ENCODE measurements around the gene HOXA13. TPM values are rescaled to one million over a fixed set of nuclear protein-coding genes. Genes with fewer than 3 reads are reported as not detected.

Gene HOXA13
- total RNA-seq, 3 donors from 2014 or later (not counting 1 experiment from before 2014, with no cell fraction given) = not detected

- no peak for TF ChIP-seq CTCF (IDR thresholded peaks at IDR 0.05)
- Mint-ChIP-seq H3K4me3 (no peak overlapping the region), H3K27ac (no peak overlapping the region), H3K27me3 (ENCODE audit: low read depth in 2 of 2) (peaks cover 79 to 84% of the 10 kb centered on the region in 2 donors), H3K4me1 (peaks cover 0 to 17% of the 10 kb centered on the region in 2 donors), H3K36me3 (no peaks in the 10 kb centered on the region), H3K9me3 (no peaks in the 10 kb centered on the region)
- H3K4me1 ChIP-seq (ENCODE audit: control insufficient read depth, insufficient read depth, low read length) = peaks cover 11% of the 10 kb centered on the region
- no peak overlapping the region for H3K4me3 ChIP-seq (ENCODE audit: low read length)
- DNase-seq (no peak), ATAC-seq (no peak)
- no peak overlapping the region for H3K27ac ChIP-seq (ENCODE audit: low read length)
- no peaks in the 10 kb centered on the region for H3K36me3 ChIP-seq (ENCODE audit: control insufficient read depth, insufficient read depth, low read length)
- H3K27me3 ChIP-seq (ENCODE audit: control insufficient read depth, insufficient read depth, low read length) = peaks cover 85% of the 10 kb centered on the region
- no peaks in the 10 kb centered on the region for H3K9me3 ChIP-seq (ENCODE audit: control insufficient read depth, insufficient read depth, low read length)
- 7% methylated on average over 32 of the region's 37 CpGs for WGBS (ENCODE audit: insufficient coverage)
- intact Hi-C loops (cut with micrococcal nuclease) = loop anchor here (10.0 kb wide), 1 partner anchor 80 kb away; the partner anchor contains the start of gene HOXA9
These were observed 45.4 kb upstream of the HOXA13 start for GRCh38 chr7:27245124-27245797.

GRCh38 chr7:27244488-27245123 is 44.7 kb upstream of the HOXA13 start:
- 17% methylated on average over 18 of the region's 18 CpGs for WGBS (ENCODE audit: insufficient coverage)
- intact Hi-C loops (cut with micrococcal nuclease) = loop anchor here (5.0 to 10.0 kb wide), 3 partner anchors 42 to 1387 kb away; partner anchors contain the start of genes HOXA13 and HOXA9
- no peaks in the 10 kb centered on the region for H3K9me3 Mint-ChIP-seq
- Histone ChIP-seq H3K4me3 (ENCODE audit: low read length) (no peak overlapping the region), H3K36me3 (ENCODE audit: control insufficient read depth, insufficient read depth, low read length) (no peaks in the 10 kb centered on the region), H3K27ac (ENCODE audit: low read length) (no peak overlapping the region), H3K9me3 (ENCODE audit: control insufficient read depth, insufficient read depth, low read length) (no peaks in the 10 kb centered on the region), H3K27me3 (ENCODE audit: control insufficient read depth, insufficient read depth, low read length) (peaks cover 80% of the 10 kb centered on the region), H3K4me1 (ENCODE audit: control insufficient read depth, insufficient read depth, low read length) (peaks cover 13% of the 10 kb centered on the region)
- DNase-seq = no peak
- peaks cover 0 to 11% of the 10 kb centered on the region in 2 donors for H3K4me1 Mint-ChIP-seq
- no peak overlapping the region for H3K27ac Mint-ChIP-seq
- no peak for TF ChIP-seq CTCF (IDR thresholded peaks at IDR 0.05)
- ATAC-seq = no peak
- no peak overlapping the region for H3K4me3 Mint-ChIP-seq
- H3K36me3 Mint-ChIP-seq = no peaks in the 10 kb centered on the region
- peaks cover 77 to 83% of the 10 kb centered on the region in 2 donors for H3K27me3 Mint-ChIP-seq (ENCODE audit: low read depth in 2 of 2)

DNA sequence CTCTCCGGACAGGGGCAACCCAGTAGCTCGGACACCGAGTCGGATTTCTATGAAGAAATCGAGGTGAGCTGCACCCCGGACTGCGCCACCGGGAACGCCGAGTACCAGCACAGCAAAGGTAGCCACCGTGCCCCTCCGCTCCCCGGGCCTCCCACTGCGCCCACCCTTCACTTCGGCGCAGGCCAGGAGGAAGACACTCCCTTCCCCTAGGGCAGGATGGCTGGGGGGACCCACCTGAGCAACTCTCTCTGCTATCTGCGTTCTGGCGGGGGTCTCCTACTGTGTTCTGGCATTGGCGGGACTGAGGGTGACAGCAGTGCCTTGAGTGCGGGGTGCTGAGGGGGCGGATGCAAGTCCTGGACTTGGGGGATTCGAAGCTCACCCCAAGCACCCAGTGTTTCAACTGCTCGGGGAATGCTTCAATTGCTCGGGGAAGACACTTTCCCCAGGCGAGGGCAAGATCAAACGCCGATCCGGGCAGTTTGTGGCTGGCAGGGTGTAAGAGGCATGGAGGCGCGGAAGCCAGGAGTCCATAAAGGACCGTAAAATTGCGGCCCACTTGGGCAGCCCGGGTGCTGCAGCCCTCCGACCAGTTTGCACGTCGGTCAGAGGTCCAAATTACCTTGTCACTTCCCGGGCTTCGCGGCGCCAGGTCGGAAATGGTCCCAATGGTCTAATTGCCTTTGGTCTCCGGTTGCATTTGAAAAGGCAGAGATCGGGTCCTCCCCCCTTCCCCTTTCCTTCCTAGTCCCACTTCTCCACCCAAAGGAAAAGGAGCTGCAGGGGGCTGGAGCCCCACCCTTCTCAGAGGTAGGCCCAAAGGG is 43.7 kb upstream of the HOXA13 start:
- WGBS (ENCODE audit: insufficient coverage) = 9% methylated on average over 43 of the region's 43 CpGs
- no peak for DNase-seq
- TF ChIP-seq CTCF (IDR thresholded peaks at IDR 0.05) = no peak
- peaks cover 67 to 74% of the 10 kb centered on the region in 2 donors for H3K27me3 Mint-ChIP-seq (ENCODE audit: low read depth in 2 of 2)
- Histone ChIP-seq H3K27ac (ENCODE audit: low read length) (no peak overlapping the region), H3K27me3 (ENCODE audit: control insufficient read depth, insufficient read depth, low read length) (peaks cover 77% of the 10 kb centered on the region), H3K36me3 (ENCODE audit: control insufficient read depth, insufficient read depth, low read length) (no peaks in the 10 kb centered on the region), H3K4me1 (ENCODE audit: control insufficient read depth, insufficient read depth, low read length) (peaks cover 21% of the 10 kb centered on the region), H3K9me3 (ENCODE audit: control insufficient read depth, insufficient read depth, low read length) (no peaks in the 10 kb centered on the region), H3K4me3 (ENCODE audit: low read length) (no peak overlapping the region)
- H3K4me3 Mint-ChIP-seq = no peak overlapping the region
- intact Hi-C loops (cut with micrococcal nuclease) = loop anchor here (5.0 to 10.0 kb wide), 3 partner anchors 41 to 1386 kb away; partner anchors contain the start of genes HOXA13 and HOXA9
- ATAC-seq = no peak
- no peaks in the 10 kb centered on the region for H3K36me3 Mint-ChIP-seq
- no peaks in the 10 kb centered on the region for H3K9me3 Mint-ChIP-seq
- H3K4me1 Mint-ChIP-seq = peaks cover 0 to 5% of the 10 kb centered on the region in 2 donors
- H3K27ac Mint-ChIP-seq = no peak overlapping the region

All from natural killer cell (primary cell).